ENCODE measurements around the gene FZD8.

Gene FZD8

GRCh38 chr10:35600193-35600592 lies 41.9 kb downstream of the FZD8 start:
- no peak for DNase-seq

GRCh38 chr10:35598379-35598778 lies 43.7 kb downstream of the FZD8 start:
- no peak for DNase-seq

GRCh38 chr10:35595106-35595505 lies 47.0 kb downstream of the FZD8 start:
- DNase-seq: no peak

- DNase-seq: no peak
These were observed 47.7 kb downstream of the FZD8 start for GRCh38 chr10:35594115-35595079.

- DNase-seq: no peak
These were observed 49.7 kb downstream of the FZD8 start for GRCh38 chr10:35592441-35592840.

- no peak for DNase-seq
These were observed 53.3 kb downstream of the FZD8 start for GRCh38 chr10:35588836-35589235.
